K562 (cell line): Measurements from ENCODE around the gene EXOC6. TPM values are rescaled to one million over a fixed set of nuclear protein-coding genes. Genes with fewer than 3 reads are reported as not detected.

Experiments used
- ATAC-seq: fragments of 200-7000 bp; cut with Tn5 transposase; 3 replicates; pipeline ENCODE4 v1.9.1; 2020; ENCODE audit warnings: moderate library complexity
- BruUV-seq: library from RNA; stranded (reverse); fragments of 400-500 nt; replicated peaks from 2 replicates; lab custom pipeline; 2021; lab: Mats Ljungman, UMichigan
- CTCF ChIA-PET: fragments of 300-600 bp; formaldehyde crosslinking; extraction: SDS; loops from one replicate; lab custom pipeline; 2021; ENCODE audit warnings: low intra/inter-chr PET ratio; lab: Yijun Ruan, JAX
- POLR2A ChIA-PET: fragments of 300-600, 350-650 bp; sonication (Branson Sonifier 250); formaldehyde crosslinking; extraction: SDS; loops from one replicate; lab custom pipeline; 2021; ENCODE audit warnings: antibody characterized with exemption, inconsistent platforms; lab: Yijun Ruan, JAX
- DNase-seq, 4 experiments: peaks; one replicate each; pipeline versions ENCODE4 v3.0.0 to v3.0.0-alpha.2; 2011 to 2018; ENCODE audit warnings: low spot score in 3 of 4, mixed read lengths in 3 of 4; ENCODE audit errors: extremely low read depth in 1 of 4
- FAIRE-seq: peaks from 2 replicates; lab custom pipeline; 2011; peaks lifted over from hg19 to GRCh38; lab: Jason Lieb, UNC
- H2AFZ ChIP-seq: 2 replicates; pipeline ENCODE4 v1.6.0; 2011; ENCODE audit warnings: low read depth, low read length, control low read depth, inconsistent platforms
- H3K27ac ChIP-seq: fragments of 200-600 bp; 3 replicates; pipeline ENCODE4 v1.8.0; 2011; ENCODE audit warnings: low read depth, mild to moderate bottlenecking, control low read depth, inconsistent platforms, low read length, moderate library complexity, mixed read lengths; ENCODE audit errors: extremely low read depth
- H3K27me3 ChIP-seq, 2 experiments: fragments of 300-600 bp in 1 of 2; 2 replicates in 1 of 2; 3 replicates in 1 of 2; pipeline versions ENCODE4 v1.6.0 to v1.8.0; 2011; ENCODE audit warnings: inconsistent platforms in 2 of 2, low read length in 2 of 2, mild to moderate bottlenecking in 1 of 2, mixed read lengths in 1 of 2, moderate library complexity in 1 of 2; ENCODE audit not compliant: control insufficient read depth in 2 of 2, insufficient read depth in 2 of 2
- H3K36me3 ChIP-seq: fragments of 300-600 bp; 3 replicates; pipeline ENCODE4 v1.8.0; 2011; ENCODE audit warnings: mild to moderate bottlenecking, low read length, inconsistent platforms; ENCODE audit not compliant: control insufficient read depth, insufficient read depth
- H3K4me1 ChIP-seq, 2 experiments: fragments of 200-600 bp in 1 of 2; replicated peaks in 1 of 2; 2 replicates in 1 of 2; 3 replicates in 1 of 2; pipeline versions ENCODE4 v1.5.1 to v1.8.0; 2011; ENCODE audit warnings: inconsistent platforms in 2 of 2, low read length in 2 of 2, mild to moderate bottlenecking in 1 of 2, mixed read lengths in 1 of 2, moderate library complexity in 1 of 2; ENCODE audit not compliant: control insufficient read depth in 2 of 2, insufficient read depth in 2 of 2
- H3K4me2 ChIP-seq: 2 replicates; pipeline ENCODE4 v1.6.1; 2011; ENCODE audit warnings: low read length, control low read depth, inconsistent platforms, mixed read lengths; ENCODE audit not compliant: insufficient read depth
- H3K4me3 ChIP-seq: fragments of 200-600 bp; sonication (generic), shearing (Covaris generic); 2 replicates; pipeline ENCODE4 v1.5.1; 2016; ENCODE audit warnings: control low read depth, inconsistent platforms
- H3K79me2 ChIP-seq: fragments of 200-600 bp; 3 replicates; pipeline ENCODE4 v1.8.0; 2011; ENCODE audit warnings: low read length, inconsistent platforms; ENCODE audit not compliant: control insufficient read depth, insufficient read depth
- H3K9ac ChIP-seq, 2 experiments: 2 replicates each; pipeline versions ENCODE4 v1.6.0 to v1.6.1; 2011; ENCODE audit warnings: low read depth in 2 of 2, low read length in 2 of 2, control low read depth in 1 of 2, inconsistent platforms in 1 of 2, mild to moderate bottlenecking in 1 of 2, mixed read lengths in 1 of 2; ENCODE audit not compliant: insufficient read depth in 1 of 2
- H3K9me1 ChIP-seq: one replicate; pipeline ENCODE4 v1.6.0; 2011; ENCODE audit warnings: inconsistent platforms, mild to moderate bottlenecking, low read length, moderate library complexity; ENCODE audit not compliant: control insufficient read depth, insufficient read depth
- H3K9me3 ChIP-seq: replicated peaks from 2 replicates; pipeline ENCODE4 v1.5.1; 2011; ENCODE audit warnings: low read depth, low read length, inconsistent platforms; ENCODE audit not compliant: control insufficient read depth, insufficient read depth
- H4K20me1 ChIP-seq: replicated peaks from 2 replicates; pipeline ENCODE4 v1.6.1; 2011; ENCODE audit warnings: low read length, inconsistent platforms, mixed read lengths; ENCODE audit not compliant: control insufficient read depth, insufficient read depth
- AFF4 ChIP-seq: sonication (generic); formaldehyde crosslinking; IDR thresholded peaks from 2 replicates; pipeline ENCODE4 v1.8.0; 2023; ENCODE audit warnings: mild to moderate bottlenecking, missing genetic modification reagents
- ARHGAP35 ChIP-seq: fragments of 450-650 bp; IDR thresholded peaks from 2 replicates; pipeline ENCODE4 v1.6.1; 2018; ENCODE audit not compliant: partially characterized antibody
- CBX3 ChIP-seq, 2 experiments: IDR thresholded peaks; 1 replicate in 1 of 2; 2 replicates in 1 of 2; pipeline ENCODE4 v1.6.1; 2012; ENCODE audit warnings: inconsistent platforms in 2 of 2, low read length in 2 of 2, borderline replicate concordance in 1 of 2, control low read depth in 1 of 2
- EHMT2 ChIP-seq: fragments of 450-650 bp; IDR thresholded peaks from 2 replicates; pipeline ENCODE4 v1.6.1; 2018; ENCODE audit warnings: antibody characterized with exemption
- HCFC1 ChIP-seq: IDR thresholded peaks from 2 replicates; pipeline ENCODE4 v1.6.1; 2012; ENCODE audit warnings: low read depth, low read length, improper control_type of control experiment
- HDAC8 ChIP-seq: fragments of 450-650 bp; IDR thresholded peaks from 2 replicates; pipeline ENCODE4 v1.6.1; 2016; ENCODE audit warnings: mild to moderate bottlenecking, missing genetic modification characterization, moderate library complexity, missing compliant biosample characterization
- MYNN ChIP-seq, 2 experiments: sonication (generic); formaldehyde crosslinking in 1 of 2; IDR thresholded peaks; 2 replicates each; pipeline versions ENCODE4 v1.5.0 to v1.6.1; 2016 to 2020; ENCODE audit warnings: antibody characterized with exemption in 1 of 2, missing genetic modification reagents in 1 of 2
- PATZ1 ChIP-seq: fragments of 250-450 bp; sonication (Bioruptor Pico); IDR thresholded peaks from 2 replicates; pipeline ENCODE4 v1.5.0; 2020; ENCODE audit warnings: mild to moderate bottlenecking, borderline replicate concordance
- POLR2AphosphoS5 ChIP-seq: IDR thresholded peaks from 2 replicates; pipeline ENCODE4 v1.6.1; 2011; ENCODE audit warnings: mild to moderate bottlenecking, low read depth, low read length, moderate library complexity; ENCODE audit not compliant: control insufficient read depth, insufficient read depth
- PYGO2 ChIP-seq: fragments of 450-650 bp; IDR thresholded peaks from 2 replicates; pipeline ENCODE4 v1.6.1; 2016; ENCODE audit warnings: mild to moderate bottlenecking, missing genetic modification characterization, moderate library complexity, missing compliant biosample characterization
- ZNF232 ChIP-seq: sonication (generic); formaldehyde crosslinking; IDR thresholded peaks from 2 replicates; pipeline ENCODE4 v1.8.0; 2022; ENCODE audit warnings: mild to moderate bottlenecking, missing genetic modification reagents
- ZNF586 ChIP-seq: fragments of 450-650 bp; formaldehyde crosslinking; conservative IDR thresholded peaks from 2 replicates; pipeline ENCODE4 v1.4.0; 2020; ENCODE audit warnings: mild to moderate bottlenecking, moderate library complexity
- WGBS: fragments of 100-300 bp; shearing (Covaris generic); methylation state at CpG from one replicate; pipeline ENCODE4 v1.1.6; 2016; ENCODE audit warnings: low coverage, mixed read lengths; ENCODE audit not compliant: insufficient coverage; ENCODE audit errors: missing lambda C conversion rate; 5-methylcytosine and 5-hydroxymethylcytosine counted together
- in situ Hi-C: fragments of 300-500 bp; cut with MboI; formaldehyde crosslinking; loops from 4 replicates; pipeline ENCODE4 v1.15.0; 2018; ENCODE audit warnings: inconsistent platforms, mixed read lengths
- intact Hi-C: fragments of 100-400 bp; cut with micrococcal nuclease; formaldehyde crosslinking; loops from 2 replicates; pipeline ENCODE4 v1.14.2; 2022
- polyA plus RNA-seq, 8 experiments: library from polyadenylated mRNA; depleted of rRNA in 4 of 8; stranded (reverse) in 5 of 8; unstranded in 3 of 8; fragments of >200 nt; fragmentation: Nextera tagmentation in 2 of 8; fragmentation: Illumina TruSeq in 1 of 8; extraction: Ambion mirVana in 2 of 8; extraction: Trizol in 1 of 8; gene quantifications; 2 replicates each; pipeline versions ENCODE4 v1.2.1 to v1.2.3, GENCODE V29; 2011 to 2014; ENCODE audit warnings: inconsistent platforms in 1 of 8, missing spikeins in 1 of 8
- total RNA-seq, 7 experiments: library from RNA; depleted of rRNA in 6 of 7; stranded (reverse); fragments of >200 nt in 6 of 7; fragmentation: Illumina TruSeq in 2 of 7; extraction: Trizol in 2 of 7; gene quantifications; 2 replicates each; pipeline versions ENCODE4 v1.2.1 to v1.2.3, GENCODE V29; 2011 to 2021; ENCODE audit warnings: low replicate concordance in 1 of 7

Gene EXOC6
- total and polyA plus RNA-seq, 9 of the 15 experiments (the other 6 are each of a cell fraction or from before 2014, with no cell fraction given): 13.9 to 42.8 (median 24.9) TPM

GRCh38 chr10:93054486-93054885, 206.2 kb downstream of the EXOC6 start (continued):
- TF ChIP-seq CBX3 (IDR thresholded peaks at IDR 0.05; ENCODE audit: borderline replicate concordance in 1 of 2, low read length in 2 of 2) (no peak), ZNF232 (CRISPR knock-in tag) (no peak), HCFC1 (no peak), ZNF586 (no peak), MYNN (IDR thresholded peaks at IDR 0.05) (no peak), MYNN (CRISPR knock-in tag; IDR thresholded peaks at IDR 0.05) (no peak), HDAC8 (tag) (no peak), POLR2AphosphoS5 (no peak), EHMT2 (no peak)

- H3K79me2 ChIP-seq: no peaks in the 10 kb centered on the region
- TF ChIP-seq PYGO2 (tag) (no peak), PATZ1 (CRISPR knock-in tag) (no peak), AFF4 (CRISPR knock-in tag) (no peak), ARHGAP35 (no peak)
- TF ChIP-seq, all 486 proteins: peak for 0
- WGBS: 100% methylated on average over 3 of the region's 3 CpGs
- H3K4me2 ChIP-seq: no peak overlapping the region
- no peaks in the 10 kb centered on the region for H3K27me3 ChIP-seq
- ATAC-seq (no peak), DNase-seq (no peak), FAIRE-seq (no peak)
- H3K27ac ChIP-seq: no peak overlapping the region
- ChIA-PET CTCF (no interaction called here), POLR2A (interaction anchor here (0.6 kb wide), 1 partner anchor 1332 kb away, joined by 3 read pairs; no protein-coding TSS in a partner anchor)
- peaks cover 26% of the 10 kb centered on the region; the same call in 2 of the 3 replicates for H3K36me3 ChIP-seq
- no TSS peak for BruUV-seq
- in situ Hi-C loops: no loop called here
- H2AFZ ChIP-seq: no peak overlapping the region
- H3K4me1 ChIP-seq: no peaks in the 10 kb centered on the region; a peak in 1 of 5 replicates
- H3K9me3 ChIP-seq: peaks cover 6% of the 10 kb centered on the region; the same call in 1 of the 2 replicates
- H3K4me3 ChIP-seq: no peak overlapping the region
- no peak overlapping the region for H3K9ac ChIP-seq
- H3K9me1 ChIP-seq: no peaks in the 10 kb centered on the region
- no peaks in the 10 kb centered on the region for H4K20me1 ChIP-seq
- intact Hi-C loops: no loop called here
These were observed 209.8 kb downstream of the EXOC6 start for GRCh38 chr10:93058139-93058538.
